Gastrocnemius medialis (tissue), 4 donors: Measurements from ENCODE around the gene NF2.

ENCODE experiments used
- CTCF ChIP-seq, 5 experiments: fragments of 450-650 bp in 3 of 5; fragments of 200-600 bp in 2 of 5; sonication (generic) in 2 of 5; IDR thresholded peaks in 4 of 5; conservative IDR thresholded peaks in 1 of 5; 1 replicate in 4 of 5; 2 replicates in 1 of 5; pipeline ENCODE4 v1.5.1; 2016 to 2019; ENCODE audit warnings: antibody characterized with exemption in 5 of 5, mild to moderate bottlenecking in 3 of 5, moderate library complexity in 3 of 5
- POLR2A ChIP-seq, 2 donors: fragments of 450-650 bp; IDR thresholded peaks; one replicate each; pipeline ENCODE4 v1.6.1; 2017; ENCODE audit warnings: antibody characterized with exemption in 2 of 2, mild to moderate bottlenecking in 2 of 2, moderate library complexity in 2 of 2

GRCh38 chr22:29735416-29735815 is 132.0 kb downstream of the NF2 start:
- no peak for TF ChIP-seq CTCF (IDR thresholded peaks at IDR 0.05 in 4 of 5, conservative IDR thresholded peaks at IDR 0.05 in 1 of 5)
- TF ChIP-seq POLR2A (IDR thresholded peaks at IDR 0.05), result no peak
